Mucosa of descending colon (tissue), 3 donors: ENCODE measurements around the gene PEX14. TPM values are rescaled to one million over a fixed set of nuclear protein-coding genes. Genes with fewer than 3 reads are reported as not detected.
A peak's percentile ranks its signal among the peaks of the same experiment; 100 is the strongest.

Source experiments
- ATAC-seq: fragments of 200-7000 bp; cut with Tn5 transposase; one replicate; pipeline ENCODE4 v1.9.1; 2020; ENCODE audit warnings: mild to moderate bottlenecking, moderate library complexity
- DNase-seq, 3 donors: peaks; one replicate each; pipeline ENCODE4 v3.0.0-alpha.2; 2020
- H3K36me3 ChIP-seq: fragments of 200-600 bp; one replicate; pipeline ENCODE4 v1.8.0; 2021; ENCODE audit warnings: low read depth, mild to moderate bottlenecking
- H3K4me1 ChIP-seq: fragments of 200-600 bp; one replicate; pipeline ENCODE4 v1.8.0; 2021; ENCODE audit warnings: low read depth, mild to moderate bottlenecking
- H3K4me3 ChIP-seq: fragments of 200-600 bp; one replicate; pipeline ENCODE4 v1.8.0; 2021; ENCODE audit warnings: mild to moderate bottlenecking
- H3K9me3 ChIP-seq: fragments of 200-600 bp; one replicate; pipeline ENCODE4 v1.8.0; 2021; ENCODE audit warnings: mild to moderate bottlenecking
- CTCF ChIP-seq: fragments of 200-600 bp; IDR thresholded peaks from one replicate; pipeline ENCODE4 v1.8.0; 2022; ENCODE audit warnings: antibody characterized with exemption, mild to moderate bottlenecking
- intact Hi-C, 2 donors: fragments of 100-400 bp; cut with DNase I in 1 of 2; cut with micrococcal nuclease in 1 of 2; formaldehyde crosslinking; loops; one replicate each; pipeline versions ENCODE4 v1.11.0 to v1.11.1; 2022; cut with DNase I, micrococcal nuclease
- total RNA-seq, 3 donors: library from RNA; stranded (reverse); fragmentation: NEBNext Ultra II Directional in 2 of 3; extraction: Animal tissue kit (Norgen Biotek cat#: 25700) in 2 of 3; gene quantifications; one replicate each; pipeline versions ENCODE4 v1.2.1 to v1.2.4, GENCODE V29; 2021 to 2023
- donor health status: DM: no; HTN: no; CAD: no; lungs with moderate emphysema.
- donor health status: DM: no; HTN: no; CAD: no.
- donor health status: DM: no; HTN: yes; CAD: no.

The PEX14 gene
- total RNA-seq, 3 donors from 2014 or later = 18.9 to 23.8 (median 21.3) TPM

- peaks cover 5% of the 10 kb centered on the region for H3K4me1 ChIP-seq
- H3K36me3 ChIP-seq = no peaks in the 10 kb centered on the region
- H3K9me3 ChIP-seq = no peaks in the 10 kb centered on the region
- intact Hi-C loops = loop anchor here in 1 of 2 donors (10.0 kb wide), 1 partner anchor 347 kb away; no protein-coding TSS in a partner anchor
- no peak for TF ChIP-seq CTCF
- no peak for DNase-seq
- ATAC-seq = no peak
- no peak overlapping the region for H3K4me3 ChIP-seq
Measured at GRCh38 chr1:10517677-10517982, 42.9 kb downstream of the PEX14 start.

- TF ChIP-seq CTCF = no peak
- no peak overlapping the region for H3K4me3 ChIP-seq
- no peak for DNase-seq
- no peaks in the 10 kb centered on the region for H3K36me3 ChIP-seq
- peaks cover 5% of the 10 kb centered on the region for H3K4me1 ChIP-seq
- ATAC-seq = peak; percentile 75
- H3K9me3 ChIP-seq = no peaks in the 10 kb centered on the region
- intact Hi-C loops = loop anchor here in 1 of 2 donors (10.0 kb wide), 1 partner anchor 346 kb away; no protein-coding TSS in a partner anchor
Measured at GRCh38 chr1:10519016-10519417, 44.3 kb downstream of the PEX14 start.

- Histone ChIP-seq H3K36me3 (no peaks in the 10 kb centered on the region), H3K4me3 (no peak overlapping the region), H3K9me3 (no peaks in the 10 kb centered on the region), H3K4me1 (peaks cover 5% of the 10 kb centered on the region)
- no peak for DNase-seq
- intact Hi-C loops = no loop called here
- no peak for TF ChIP-seq CTCF
- no peak for ATAC-seq
Measured at GRCh38 chr1:10520497-10520896, 45.7 kb downstream of the PEX14 start.

- no peak for DNase-seq
- Histone ChIP-seq H3K9me3 (no peaks in the 10 kb centered on the region), H3K4me1 (peaks cover 5% of the 10 kb centered on the region), H3K36me3 (no peaks in the 10 kb centered on the region), H3K4me3 (no peak overlapping the region)
- TF ChIP-seq CTCF = no peak
- intact Hi-C loops = no loop called here
- no peak for ATAC-seq
Measured at GRCh38 chr1:10520952-10521351, 46.2 kb downstream of the PEX14 start.

GRCh38 chr1:10521537-10522157, 46.9 kb downstream of the PEX14 start:
- DNase-seq = no peak
- Histone ChIP-seq H3K9me3 (no peaks in the 10 kb centered on the region), H3K4me3 (no peak overlapping the region), H3K36me3 (no peaks in the 10 kb centered on the region), H3K4me1 (peaks cover 5% of the 10 kb centered on the region)
- no peak for ATAC-seq
- TF ChIP-seq CTCF = no peak
- intact Hi-C loops = no loop called here
